ENCODE data around the gene SLX9.
A peak's percentile ranks its signal among the peaks of the same experiment; 100 is the strongest.

SLX9 gene, protein sequence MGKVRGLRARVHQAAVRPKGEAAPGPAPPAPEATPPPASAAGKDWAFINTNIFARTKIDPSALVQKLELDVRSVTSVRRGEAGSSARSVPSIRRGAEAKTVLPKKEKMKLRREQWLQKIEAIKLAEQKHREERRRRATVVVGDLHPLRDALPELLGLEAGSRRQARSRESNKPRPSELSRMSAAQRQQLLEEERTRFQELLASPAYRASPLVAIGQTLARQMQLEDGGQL

DNA sequence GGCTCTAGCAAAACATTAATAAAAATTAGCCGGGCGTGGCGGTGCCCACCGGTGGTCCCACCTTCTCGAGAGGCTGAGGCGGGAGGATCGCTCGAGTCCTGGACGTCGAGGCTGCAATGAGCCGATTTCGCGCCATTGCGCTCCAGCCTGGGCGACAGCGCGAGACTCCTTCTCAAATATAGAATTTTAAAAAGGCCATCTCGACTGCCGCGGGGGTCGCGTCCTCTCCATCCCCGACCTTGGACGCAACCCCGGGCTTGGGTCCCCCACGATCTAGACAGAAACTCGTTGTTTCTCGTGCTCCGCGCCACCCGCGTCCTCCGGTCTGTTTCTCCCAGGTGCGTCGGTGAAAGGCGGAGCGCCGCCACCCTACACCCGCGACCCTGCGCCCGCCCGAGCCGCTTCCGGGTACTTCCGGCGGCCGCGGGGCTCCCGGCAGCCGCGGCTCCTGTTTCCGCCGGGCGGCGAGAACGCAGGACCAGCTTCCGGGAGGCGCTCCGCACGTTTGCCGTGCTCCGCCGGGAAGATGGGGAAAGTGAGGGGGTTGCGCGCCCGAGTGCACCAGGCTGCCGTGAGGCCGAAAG is at the start of gene SLX9:
Gene SLX9, plus strand, starts transcription at position 498 of the 584 bp plus-strand sequence. Its CDS starts 29 bp downstream, at position 527.
- peak; percentile 53 for DNase-seq

DNA sequence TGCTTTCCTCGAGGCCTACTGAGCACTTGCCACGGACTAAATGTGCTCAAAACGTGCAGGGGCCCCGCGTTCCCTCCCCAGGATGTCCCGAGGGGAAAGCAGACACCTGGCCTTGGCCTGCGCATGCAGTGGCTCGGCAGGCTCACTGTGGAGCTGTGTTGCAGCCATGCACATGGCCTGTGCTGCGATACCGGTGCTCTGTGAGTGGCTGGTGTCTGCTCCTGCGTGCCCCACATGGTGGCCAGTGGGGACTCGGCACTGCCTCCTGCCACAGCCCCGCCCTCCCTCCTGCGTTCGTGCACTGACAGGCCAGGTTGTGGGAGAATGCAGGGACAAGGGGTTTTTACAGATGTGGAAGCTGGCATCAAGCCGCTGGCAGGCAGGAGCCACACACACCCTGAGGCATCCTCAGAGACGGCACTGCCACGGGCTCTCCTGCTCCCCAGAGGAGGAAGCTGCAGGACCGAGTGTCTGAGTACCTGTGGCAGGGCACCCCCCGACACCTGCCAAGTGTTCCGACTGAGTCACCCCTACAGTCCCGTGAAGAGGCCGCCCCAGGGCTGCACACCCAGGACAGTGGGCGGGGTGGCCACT is 49.4 kb upstream of the SLX9 start:
- no peak for DNase-seq

DNA sequence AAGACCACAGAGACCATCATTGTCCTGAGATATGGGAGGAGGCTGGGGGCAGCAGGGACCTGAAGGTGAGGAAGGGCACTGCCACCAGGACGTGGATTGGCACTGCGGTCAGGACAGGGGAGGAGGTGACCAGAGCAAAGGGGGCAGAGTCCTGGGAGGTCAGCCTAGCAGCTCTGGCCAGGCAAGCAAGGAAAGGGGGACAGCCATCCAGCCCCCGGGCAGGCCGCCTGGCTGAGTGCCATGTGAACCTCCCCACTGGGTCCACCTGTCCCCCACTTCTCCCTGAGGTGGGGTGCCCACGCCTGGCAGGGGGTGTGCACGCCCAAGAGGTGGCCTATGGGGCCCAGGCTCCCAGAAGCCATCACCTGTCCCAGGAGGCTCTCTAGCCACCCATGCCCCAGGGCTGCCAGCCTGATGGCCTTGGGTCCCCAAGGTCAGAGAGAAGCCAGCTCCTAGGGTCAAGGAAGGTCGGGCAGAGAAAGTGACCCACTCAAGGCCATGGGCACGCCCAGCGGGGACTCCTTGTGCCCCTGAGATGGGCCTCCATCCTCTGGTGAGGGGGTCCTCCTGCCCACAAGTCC is 48.8 kb upstream of the SLX9 start:
- DNase-seq = no peak

DNA sequence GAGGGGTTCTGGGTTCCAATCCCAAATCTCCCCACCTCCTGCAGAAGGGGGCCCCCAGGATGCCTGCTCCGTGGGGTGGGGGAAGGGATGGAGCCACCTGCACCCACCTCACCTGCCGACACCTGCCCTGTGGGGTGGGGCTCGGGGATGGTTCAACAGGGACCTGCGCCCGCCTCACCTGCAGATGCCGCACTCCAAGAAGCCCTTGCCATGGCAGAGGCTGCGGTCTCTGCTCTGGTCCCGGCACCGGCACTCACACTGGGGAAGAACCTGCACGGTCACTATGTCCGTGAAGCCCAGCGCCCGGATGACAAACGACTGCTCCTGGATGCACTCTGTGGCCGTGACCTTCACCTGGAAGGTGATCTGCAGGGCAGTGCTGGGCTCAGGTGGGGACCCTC is 48.2 kb upstream of the SLX9 start:
- DNase-seq = no peak

DNA sequence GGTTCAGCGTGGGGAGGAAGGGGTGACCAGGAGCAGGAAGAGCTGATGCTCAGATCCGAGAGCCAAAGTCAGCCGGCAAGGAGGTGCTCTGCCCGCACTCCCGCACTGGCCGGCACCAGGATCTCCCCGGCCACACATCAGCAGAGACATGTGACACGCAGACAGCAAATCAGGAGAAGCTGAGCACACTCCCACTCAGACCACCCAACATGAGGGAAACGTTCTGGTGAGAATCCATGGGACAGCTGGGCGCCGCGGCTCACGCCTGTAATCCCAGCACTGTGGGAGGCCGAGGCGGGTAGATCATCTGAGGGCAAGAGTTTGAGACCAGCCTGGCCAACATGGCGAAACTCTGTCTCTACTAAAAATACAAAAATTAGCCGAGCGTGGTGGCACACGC is 47.7 kb upstream of the SLX9 start:
- DNase-seq = no peak

DNA sequence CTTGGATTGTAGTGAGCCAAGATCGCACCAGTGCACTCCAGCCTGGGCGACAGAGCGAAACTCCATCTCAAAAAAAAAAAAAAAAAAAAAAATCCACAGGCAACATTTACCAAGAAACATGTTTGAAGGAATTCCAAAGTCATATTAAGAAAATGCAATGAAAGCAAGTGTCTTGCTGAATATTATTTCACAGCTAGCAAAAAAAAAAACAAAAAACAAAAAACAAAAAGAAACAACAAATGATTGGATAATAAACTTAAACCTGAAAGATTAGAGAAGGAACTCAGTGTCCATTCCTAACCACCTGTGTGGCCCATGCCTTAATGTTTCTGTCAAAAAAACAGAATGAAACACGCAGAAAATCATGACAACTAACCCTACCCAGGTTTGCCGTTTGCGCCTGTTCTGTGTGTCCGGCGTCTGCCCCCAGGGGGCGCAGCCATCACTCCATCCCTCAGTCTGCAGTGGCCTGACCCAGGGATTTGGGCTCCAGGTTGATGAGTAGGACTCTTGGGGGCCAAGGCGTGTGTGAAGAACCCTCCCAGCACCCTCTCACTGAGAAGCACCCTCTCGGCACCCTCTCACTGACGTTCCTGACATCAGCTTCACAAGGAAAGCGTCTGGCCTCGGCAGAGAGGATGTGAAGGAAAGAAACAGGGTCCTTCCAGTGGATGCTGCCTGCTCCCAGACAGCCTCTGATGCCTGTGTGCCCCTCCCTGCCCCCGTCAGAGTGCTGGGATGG is 47.1 kb upstream of the SLX9 start:
- DNase-seq = peak; percentile 39

DNA sequence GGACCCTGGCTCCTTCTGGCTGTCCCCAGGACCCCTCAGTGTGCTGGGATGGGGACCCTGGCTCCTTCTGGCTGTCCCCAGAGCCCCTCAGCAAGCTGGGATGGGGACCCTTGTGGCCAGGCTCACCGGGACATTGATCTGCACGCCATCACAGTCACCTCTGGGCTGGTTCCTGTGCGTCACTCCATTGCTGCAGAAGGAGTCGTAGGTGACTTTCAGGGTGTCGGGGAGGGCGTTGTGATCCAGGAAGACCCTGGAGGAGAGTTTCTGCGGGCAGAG is 46.6 kb upstream of the SLX9 start:
- no peak for DNase-seq

DNA sequence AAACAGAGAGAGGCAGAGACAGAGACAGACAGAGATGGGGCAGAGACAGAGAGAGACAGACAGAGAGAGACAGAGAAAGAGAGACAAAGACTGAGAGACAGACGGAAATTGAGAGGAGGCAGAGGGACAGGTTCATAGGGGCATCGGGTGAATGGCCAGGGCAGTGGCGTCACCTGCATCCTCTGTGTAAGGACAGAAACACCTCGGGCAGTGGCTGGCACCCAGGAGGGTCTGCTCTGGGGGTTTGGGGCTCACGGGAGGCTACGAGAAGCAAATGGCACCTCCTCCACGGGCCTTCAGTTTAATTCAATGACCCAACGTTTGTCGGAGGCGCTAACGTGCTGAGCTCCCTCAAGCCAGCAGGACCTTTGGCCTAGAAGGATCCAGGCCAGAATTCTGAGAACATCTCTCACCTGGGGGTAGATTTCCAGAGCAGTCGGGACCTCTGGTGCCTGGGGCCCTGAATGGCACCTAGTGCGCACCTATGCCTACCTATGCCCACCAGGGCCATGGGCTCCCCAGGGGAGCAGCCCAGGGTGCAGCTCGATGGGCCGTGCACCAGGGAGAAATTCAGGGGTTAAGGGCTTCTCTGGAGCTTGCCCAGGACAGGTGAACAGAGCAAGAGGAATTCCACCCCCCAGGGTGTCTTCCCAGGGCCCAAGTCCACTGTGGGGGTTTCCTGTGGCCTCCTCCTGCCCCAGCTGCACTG is 45.7 kb upstream of the SLX9 start:
- no peak for DNase-seq

DNA sequence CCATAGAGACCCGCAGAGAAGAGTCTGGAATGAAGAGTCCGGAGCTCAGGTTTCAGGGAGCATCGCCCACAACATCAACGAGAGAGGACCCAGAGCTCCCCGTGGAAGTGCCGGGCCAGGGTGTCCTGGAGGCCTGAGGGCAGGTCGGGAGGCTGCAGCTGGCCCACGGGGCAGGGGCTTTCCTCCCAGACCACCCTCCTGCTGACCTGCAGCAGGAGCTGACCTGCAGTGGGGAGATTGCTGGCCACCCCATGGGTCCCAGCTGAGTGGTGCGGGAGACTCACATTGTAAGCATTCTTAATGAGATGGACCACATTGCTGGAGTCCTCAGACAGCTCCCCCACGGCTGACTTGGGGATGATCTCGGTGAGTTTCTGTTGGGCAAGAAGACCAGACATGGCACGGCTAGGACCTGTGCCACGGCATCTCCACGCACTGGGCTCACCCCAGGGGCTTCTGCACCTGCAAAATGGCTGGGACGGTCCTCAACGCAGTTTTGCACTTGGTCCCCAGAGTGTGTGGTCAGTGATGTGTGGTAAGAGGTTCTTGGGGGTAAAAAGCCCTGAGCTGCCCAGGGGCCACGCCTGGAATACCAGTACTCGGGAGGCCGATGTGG is 45.0 kb upstream of the SLX9 start:
- no peak for DNase-seq

DNA sequence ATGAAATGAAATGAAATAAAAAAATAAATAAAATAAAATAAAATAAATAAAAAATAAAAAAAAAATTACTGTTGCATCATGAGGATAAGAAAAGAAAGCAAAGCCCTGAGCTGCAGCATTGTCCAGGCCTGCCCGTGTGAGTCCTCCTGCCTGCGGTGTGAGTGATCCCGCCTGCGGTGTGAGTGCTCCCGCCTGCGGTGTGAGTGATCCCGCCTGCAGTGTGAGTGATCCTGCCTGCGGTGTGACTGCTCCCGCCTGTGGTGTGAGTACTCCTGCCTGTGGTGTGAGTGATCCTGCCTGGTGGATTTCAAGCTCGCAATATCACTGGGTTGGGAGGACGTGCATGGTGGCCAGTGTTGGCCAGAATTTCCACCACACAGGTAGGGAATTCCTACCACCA is 44.0 kb upstream of the SLX9 start:
- no peak for DNase-seq

DNA sequence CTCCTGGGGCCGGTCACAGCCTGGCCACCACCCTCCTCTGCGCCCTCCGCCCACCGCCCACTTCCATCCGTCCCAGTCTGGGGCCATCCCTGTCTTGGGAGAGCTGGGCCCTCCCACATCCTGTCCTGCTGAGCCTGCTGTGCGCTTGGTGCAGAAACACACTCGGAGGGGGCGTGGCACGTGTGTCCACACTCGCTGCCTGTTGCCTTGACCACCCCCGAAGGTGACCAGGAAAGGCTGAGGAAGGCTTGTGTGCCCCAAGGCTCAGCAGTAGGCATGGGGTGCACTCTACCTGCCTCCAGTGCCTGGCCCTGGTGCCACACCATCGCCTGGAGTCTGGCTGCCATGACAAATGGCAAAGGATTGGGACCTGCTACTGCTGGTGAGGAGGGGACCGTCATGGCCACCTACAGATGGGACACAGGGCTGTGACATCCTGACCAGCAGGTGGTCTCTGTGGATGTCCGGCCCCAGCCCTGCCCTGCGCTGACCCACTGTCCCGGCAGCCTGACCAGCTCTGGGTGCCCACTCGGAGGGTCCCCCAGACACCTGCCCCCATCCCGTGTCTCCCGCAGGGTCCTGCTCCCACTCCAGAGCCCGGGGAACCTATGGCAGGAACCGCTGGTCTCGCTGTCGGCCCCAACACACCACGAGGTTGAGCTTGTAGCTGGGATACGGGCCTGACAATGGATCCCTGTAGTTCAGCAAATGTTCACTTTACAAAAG is 43.1 kb upstream of the SLX9 start:
- no peak for DNase-seq

DNA sequence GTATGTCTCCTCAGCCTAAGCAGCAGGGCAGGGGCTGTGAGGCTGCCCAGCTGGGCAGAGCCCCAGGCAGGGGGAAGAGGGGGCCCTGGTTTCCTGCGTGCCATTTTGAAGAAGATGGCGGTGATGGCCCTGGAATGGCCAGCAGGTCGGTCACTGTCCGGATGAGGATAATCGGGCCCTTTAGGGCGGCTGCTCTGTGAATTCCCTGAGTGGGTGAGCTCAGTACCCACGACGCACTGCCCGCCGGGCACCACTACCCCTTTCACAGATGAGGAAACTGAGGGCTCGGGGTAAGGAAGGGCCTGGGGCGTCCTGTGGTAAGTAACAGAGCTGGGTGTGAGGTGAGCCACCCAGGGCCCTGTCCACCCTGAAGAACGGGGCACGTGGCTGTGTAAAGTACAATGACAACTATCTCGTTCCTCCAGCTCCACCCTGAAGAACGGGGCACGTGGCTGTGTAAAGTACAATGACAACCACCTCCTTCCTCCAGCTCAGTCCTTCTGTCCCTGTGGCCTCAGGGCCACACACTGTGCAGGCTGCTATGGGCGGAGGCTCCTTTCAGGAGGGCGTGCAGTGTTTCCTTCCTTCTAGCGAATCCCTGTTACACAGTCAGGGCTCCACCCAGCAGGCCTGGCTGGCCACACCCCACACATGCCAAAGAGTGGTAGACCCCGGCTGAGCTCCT is 42.4 kb upstream of the SLX9 start:
- DNase-seq = no peak

DNA sequence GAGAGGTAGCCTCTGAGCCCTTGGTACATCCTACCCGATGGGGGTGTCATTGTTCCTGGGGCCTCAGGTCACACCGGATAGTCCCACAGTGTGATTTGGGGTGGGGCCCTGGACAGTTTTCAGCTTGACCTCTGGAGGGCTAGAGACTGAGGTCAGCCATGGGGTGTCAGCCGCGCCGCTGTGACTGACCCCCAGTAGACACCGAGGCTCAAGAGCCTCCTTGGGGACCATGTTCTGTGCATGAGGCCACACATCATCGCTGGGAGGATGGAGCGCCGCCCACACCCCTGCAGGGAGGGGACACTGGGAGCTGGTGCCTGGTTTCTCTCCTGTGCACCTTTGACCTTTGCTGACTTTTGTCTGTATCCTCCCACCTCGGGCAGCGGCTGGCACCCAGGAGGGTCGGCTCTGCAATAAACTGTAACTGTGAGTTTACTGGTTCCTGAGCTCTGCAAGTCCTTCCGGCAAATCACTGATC is 41.8 kb upstream of the SLX9 start:
- no peak for DNase-seq

DNA sequence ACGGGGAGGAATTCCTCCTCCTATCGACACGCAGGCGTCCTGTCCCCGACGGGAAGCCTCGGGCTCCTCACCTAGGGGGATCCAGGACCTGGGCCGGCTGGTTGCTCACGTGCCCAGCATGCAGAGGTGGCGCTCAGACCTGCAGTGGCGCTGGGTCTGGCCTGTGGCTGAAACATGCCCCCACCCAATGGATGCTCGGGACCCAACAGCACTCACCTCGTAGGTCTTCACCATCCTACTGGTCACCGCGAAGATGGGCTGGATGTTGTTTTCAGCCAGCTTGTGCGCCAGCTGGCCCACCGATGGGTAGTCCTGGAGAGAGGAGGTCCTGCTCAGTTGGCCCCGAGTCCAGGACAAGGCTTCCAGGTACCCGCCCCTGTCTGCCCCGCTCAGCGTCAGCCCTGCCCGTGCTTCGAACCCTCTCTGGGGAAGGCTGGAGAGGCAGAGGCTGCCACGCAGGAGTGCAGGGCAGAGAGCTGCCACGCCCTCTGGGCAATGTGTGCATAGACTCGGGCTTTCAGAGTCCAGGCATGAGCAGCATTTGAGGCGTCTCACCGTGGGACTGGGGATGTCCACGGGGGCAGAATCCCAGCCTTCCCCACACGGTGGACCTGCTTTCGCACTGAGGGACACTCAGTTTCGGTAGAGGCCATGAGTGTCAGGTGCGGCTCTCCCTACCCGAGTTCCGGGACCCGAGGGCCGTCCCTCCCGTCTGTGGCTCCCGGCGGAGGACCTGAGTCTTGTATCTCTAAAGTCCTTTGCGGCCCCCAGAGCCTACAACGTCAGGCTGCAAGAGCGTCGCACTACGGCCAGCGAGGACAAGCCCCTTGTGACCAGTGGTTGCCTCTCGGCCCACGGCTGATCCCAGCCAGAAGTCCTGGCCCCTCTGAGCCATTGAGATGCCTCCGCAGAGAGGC is 40.7 kb upstream of the SLX9 start:
- no peak for DNase-seq

DNA sequence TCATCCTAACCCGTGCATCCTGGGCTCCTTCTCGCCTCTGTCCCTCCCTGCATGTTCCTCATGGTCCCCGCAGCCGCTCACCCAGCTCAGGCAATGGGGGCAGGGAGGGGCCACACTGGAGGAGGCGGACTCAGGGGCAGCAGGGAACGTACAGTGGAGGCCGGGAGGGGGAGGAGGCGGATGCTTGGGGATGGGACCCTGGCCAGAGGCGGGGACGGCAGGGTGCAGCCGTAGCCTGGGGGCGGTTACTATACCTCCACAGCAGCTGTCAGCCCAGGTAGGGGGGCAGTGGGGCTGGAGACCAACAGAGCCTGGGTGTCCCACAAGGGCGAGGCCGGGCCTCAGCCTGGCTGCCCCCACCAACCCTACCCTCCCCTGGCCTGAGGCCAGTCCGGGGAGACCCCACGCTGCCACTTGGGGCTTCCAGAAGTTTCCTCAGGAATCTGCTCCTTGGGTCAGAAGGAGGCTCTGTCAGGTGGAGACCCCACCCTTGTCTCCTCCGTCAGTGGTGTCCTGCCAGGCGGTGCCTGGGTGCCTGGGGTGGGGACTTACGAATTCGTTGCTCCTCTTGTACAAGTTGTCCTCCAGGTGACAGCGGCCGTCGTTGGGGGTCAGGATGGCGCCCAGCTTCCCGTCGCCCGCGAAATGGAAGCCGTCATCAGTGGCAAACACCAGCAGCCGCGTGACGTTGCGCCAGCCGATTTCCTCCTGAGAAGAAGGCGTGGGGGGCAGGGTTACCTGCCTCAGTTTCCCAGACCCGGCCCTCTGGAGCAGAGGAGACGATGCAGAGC is 39.9 kb upstream of the SLX9 start:
- DNase-seq = no peak

DNA sequence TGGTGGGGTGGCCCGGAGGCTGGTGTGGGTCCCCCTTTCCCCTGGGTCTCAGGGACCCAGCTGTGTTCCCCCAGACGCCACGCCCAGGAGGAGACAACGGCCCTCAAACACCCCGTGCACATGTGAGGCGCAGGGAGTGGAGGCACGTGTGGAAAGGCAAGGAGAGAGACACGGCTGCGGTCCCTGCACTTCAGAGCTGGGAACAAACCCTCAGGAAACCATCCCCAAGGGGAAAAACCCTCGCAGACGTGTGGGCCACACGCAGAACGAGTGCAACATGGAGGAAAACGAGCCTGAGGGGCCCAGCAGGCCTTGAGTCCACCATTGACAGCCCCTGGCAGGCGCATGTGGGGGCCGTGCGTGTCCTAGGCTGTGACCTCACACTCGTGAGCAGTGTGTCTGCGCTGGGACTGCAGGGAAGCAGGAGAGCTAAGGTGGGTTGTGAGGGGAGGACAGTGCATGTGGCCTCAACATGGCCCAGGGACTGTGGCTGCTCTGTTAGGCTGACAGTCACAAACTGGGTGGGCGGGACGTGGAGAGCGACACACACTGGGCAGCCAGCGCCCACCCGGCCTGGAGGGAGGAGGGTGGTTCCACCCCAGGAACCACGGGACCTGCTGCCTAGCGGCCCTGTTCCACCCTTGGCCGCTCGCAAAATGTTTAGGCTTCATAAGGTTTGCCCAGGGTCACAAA is 39.1 kb upstream of the SLX9 start:
- DNase-seq = no peak

DNA sequence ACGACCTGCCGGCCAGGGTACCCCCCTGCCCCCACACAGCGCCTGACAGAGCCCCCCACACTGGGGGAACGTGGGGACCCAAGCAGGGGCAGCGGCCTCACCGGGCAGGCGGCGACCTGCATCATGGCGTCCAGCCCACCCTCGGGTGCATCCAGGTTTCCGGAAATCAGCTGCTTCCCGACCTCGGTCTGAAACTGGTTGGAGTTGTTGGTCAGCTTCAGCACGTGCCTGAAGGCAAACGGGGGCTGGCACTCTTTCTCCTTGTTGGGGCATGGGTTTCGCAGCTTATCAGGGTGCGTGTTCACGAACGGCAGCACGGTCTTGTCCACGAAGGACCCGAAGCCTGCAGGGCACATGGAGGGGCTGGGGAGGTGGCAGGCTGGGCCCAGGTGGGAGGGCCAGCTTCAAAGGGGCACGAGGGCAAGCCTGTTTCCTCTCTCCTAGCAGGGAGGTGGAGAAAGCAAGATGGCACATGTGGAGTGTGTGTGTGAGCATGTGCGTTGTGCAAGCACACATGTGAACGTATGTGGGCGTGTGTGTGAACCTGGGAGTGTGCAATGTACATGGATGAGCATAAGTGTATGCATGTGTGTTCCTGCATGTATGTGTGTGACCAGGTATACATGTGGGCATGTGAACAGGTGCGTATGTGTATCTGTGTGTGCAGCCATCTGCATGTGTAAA is 38.3 kb upstream of the SLX9 start:
- no peak for DNase-seq
